SU-DHL-6 (cell line): Measurements from ENCODE around the gene SNX4.

Source experiments
- CTCF ChIP-seq: fragments of 200-600 bp; sonication (generic); IDR thresholded peaks from one replicate; pipeline ENCODE4 v1.5.1; 2017; ENCODE audit warnings: antibody characterized with exemption, mild to moderate bottlenecking, low read length, moderate library complexity; ENCODE audit not compliant: insufficient read depth, poor library complexity, severe bottlenecking
- EZH2phosphoT487 ChIP-seq: fragments of 200-600 bp; sonication (generic), shearing (Covaris generic); conservative IDR thresholded peaks from 2 replicates; pipeline ENCODE4 v1.6.1; 2018; ENCODE audit warnings: mild to moderate bottlenecking, antibody characterized with exemption, low read length, moderate library complexity, mixed read lengths

GRCh38 chr3:125552401-125552800 is 32.4 kb upstream of the SNX4 start:
- TF ChIP-seq CTCF, result no peak
- TF ChIP-seq EZH2phosphoT487, result no peak
